Measurements from ENCODE around the gene SMOC1. TPM values are rescaled to one million over a fixed set of nuclear protein-coding genes. Genes with fewer than 3 reads are reported as not detected.
A peak's percentile ranks its signal among the peaks of the same experiment; 100 is the strongest.

SMOC1 gene
- total and polyA plus RNA-seq, 8 donors, result 1.2 to 3.3 (median 2.1) TPM; not detected in 2

DNA sequence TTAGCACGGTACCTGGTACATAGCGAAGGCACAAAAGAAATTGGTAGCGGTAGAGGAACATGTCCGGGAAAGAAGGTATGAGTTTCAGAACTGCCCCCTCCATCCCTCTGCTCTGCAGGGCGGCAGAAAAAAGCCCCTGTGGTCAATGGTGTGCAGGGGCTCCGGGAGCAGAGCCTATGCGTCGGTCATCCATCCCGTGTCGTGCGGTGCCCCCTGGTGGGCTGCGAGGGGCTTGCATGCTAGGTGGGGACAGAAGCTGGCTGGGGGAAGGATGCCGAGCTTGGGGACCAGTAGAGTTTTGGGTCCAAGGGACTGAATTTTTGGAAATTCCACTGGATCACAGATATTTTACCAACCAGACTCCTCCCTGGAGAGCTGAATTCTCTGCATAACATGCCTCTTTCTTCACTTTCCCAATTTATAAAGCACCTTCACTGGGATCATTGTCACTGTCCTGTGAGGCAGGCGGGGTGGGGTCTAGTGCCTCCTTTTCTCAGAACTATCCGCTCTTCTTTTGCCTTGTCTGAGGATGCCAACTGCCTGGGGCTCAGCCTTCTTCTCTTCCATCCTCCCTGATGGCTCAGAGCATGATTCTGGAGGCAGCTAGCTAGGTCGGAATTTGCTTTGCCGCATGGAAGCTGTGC, 148.7 kb downstream of the SMOC1 start:
- TF ChIP-seq, protein P1, sequence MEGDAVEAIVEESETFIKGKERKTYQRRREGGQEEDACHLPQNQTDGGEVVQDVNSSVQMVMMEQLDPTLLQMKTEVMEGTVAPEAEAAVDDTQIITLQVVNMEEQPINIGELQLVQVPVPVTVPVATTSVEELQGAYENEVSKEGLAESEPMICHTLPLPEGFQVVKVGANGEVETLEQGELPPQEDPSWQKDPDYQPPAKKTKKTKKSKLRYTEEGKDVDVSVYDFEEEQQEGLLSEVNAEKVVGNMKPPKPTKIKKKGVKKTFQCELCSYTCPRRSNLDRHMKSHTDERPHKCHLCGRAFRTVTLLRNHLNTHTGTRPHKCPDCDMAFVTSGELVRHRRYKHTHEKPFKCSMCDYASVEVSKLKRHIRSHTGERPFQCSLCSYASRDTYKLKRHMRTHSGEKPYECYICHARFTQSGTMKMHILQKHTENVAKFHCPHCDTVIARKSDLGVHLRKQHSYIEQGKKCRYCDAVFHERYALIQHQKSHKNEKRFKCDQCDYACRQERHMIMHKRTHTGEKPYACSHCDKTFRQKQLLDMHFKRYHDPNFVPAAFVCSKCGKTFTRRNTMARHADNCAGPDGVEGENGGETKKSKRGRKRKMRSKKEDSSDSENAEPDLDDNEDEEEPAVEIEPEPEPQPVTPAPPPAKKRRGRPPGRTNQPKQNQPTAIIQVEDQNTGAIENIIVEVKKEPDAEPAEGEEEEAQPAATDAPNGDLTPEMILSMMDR (IDR thresholded peaks at IDR 0.05), result peak in 6 of 7 experiments; percentile 33 to 96 (median 91)
- no peak for TF ChIP-seq EP300 (IDR thresholded peaks at IDR 0.05)
- H3K4me1 ChIP-seq, result no peaks in the 10 kb centered on the region
- 33 to 36% (median 33%) methylated on average over 17 of the region's 17 CpGs for WGBS, 5 donors
- no peak overlapping the region for H3K27ac ChIP-seq
- H3K27me3 ChIP-seq, result peaks cover 0 to 4% (median 0%) of the 10 kb centered on the region in 3 donors
- H3K9me3 ChIP-seq, result no peaks in the 10 kb centered on the region
- intact Hi-C loops (cut with DNase I; ENCODE audit: low total_unique reads), result loop anchor here (2.0 kb wide), 1 partner anchor 207 kb away; no protein-coding TSS in a partner anchor
- no peak overlapping the region for H3K4me3 ChIP-seq
- DNase-seq, result peak; percentile 81 to 88
- no peaks in the 10 kb centered on the region for H3K36me3 ChIP-seq

DNA sequence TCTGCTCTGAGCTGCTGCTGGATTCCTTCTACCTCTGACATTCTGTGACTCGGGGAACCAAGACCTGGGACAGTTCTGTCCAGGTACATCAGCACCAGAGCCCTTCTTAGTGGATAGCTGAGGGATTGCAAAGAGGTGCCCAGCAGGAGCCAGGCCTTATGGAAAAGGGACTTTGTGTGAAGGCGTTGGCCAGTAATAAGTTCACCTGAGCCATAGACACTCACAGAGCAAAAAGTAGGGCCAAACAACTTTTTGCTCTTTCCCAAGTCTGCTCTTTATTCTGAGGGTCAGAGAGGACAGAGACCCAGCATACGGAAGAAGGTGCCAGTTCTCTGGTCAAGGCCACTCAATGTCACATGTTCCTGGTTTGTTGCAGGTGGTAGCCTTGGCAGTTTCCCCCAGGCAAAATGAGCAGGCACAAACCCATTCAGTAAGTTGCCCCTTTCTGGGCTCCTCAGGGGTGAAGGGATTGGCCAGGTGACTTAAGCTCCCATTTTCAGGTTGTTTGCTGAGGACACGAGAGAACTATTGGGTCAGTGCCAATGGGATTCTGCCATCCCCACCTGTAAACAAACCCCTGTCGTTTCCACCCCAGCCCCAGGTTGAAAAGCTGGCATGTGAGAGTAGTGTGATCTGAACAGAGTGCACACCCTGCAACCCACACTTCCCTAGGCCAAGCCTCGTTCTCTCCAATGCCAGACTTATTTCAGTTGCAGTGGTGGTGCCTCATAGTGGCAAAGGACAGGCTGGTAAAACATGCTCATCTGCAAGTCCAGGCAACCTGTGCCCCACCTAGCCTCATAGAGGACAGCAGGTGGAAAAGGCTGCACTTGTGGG, 150.3 kb downstream of the SMOC1 start:
- no peak for DNase-seq

GRCh38 chr14:70032016-70032415, 152.8 kb downstream of the SMOC1 start:
- H3K4me1 ChIP-seq, result no peaks in the 10 kb centered on the region
- no peaks in the 10 kb centered on the region for H3K36me3 ChIP-seq
- no peak overlapping the region for H3K27ac ChIP-seq
- no peaks in the 10 kb centered on the region for H3K9me3 ChIP-seq
- H3K4me3 ChIP-seq, result no peak overlapping the region
- peaks cover 0 to 4% (median 0%) of the 10 kb centered on the region in 3 donors for H3K27me3 ChIP-seq
- WGBS, 5 donors, result 79 to 87% (median 85%) methylated on average over 9 of the region's 9 CpGs
- TF ChIP-seq, protein P1 (IDR thresholded peaks at IDR 0.05), result no peak
- no peak for TF ChIP-seq POLR2A (IDR thresholded peaks at IDR 0.05)
- no peak for TF ChIP-seq POLR2AphosphoS5 (IDR thresholded peaks at IDR 0.05)
- TF ChIP-seq EP300 (IDR thresholded peaks at IDR 0.05), result no peak
- intact Hi-C loops (cut with DNase I; ENCODE audit: low total_unique reads), result no loop called here
- DNase-seq, result no peak

More for the DNA sequence above, 150.3 kb downstream of the SMOC1 start:
- H3K9me3 ChIP-seq, result no peaks in the 10 kb centered on the region
- H3K27ac ChIP-seq, result no peak overlapping the region
- no peak overlapping the region for H3K4me3 ChIP-seq
- peaks cover 0 to 4% (median 0%) of the 10 kb centered on the region in 3 donors for H3K27me3 ChIP-seq
- intact Hi-C loops (cut with DNase I; ENCODE audit: low total_unique reads), result loop anchor here (2.0 kb wide), 1 partner anchor 209 kb away; no protein-coding TSS in a partner anchor
- no peaks in the 10 kb centered on the region for H3K36me3 ChIP-seq
- no peaks in the 10 kb centered on the region for H3K4me1 ChIP-seq
- TF ChIP-seq, protein P1 (IDR thresholded peaks at IDR 0.05), result no peak
- TF ChIP-seq POLR2AphosphoS5 (IDR thresholded peaks at IDR 0.05), result no peak
- TF ChIP-seq POLR2A (IDR thresholded peaks at IDR 0.05), result no peak
- TF ChIP-seq EP300 (IDR thresholded peaks at IDR 0.05), result no peak
- 54 to 70% (median 61%) methylated on average over 6 of the region's 6 CpGs for WGBS, 5 donors

DNA sequence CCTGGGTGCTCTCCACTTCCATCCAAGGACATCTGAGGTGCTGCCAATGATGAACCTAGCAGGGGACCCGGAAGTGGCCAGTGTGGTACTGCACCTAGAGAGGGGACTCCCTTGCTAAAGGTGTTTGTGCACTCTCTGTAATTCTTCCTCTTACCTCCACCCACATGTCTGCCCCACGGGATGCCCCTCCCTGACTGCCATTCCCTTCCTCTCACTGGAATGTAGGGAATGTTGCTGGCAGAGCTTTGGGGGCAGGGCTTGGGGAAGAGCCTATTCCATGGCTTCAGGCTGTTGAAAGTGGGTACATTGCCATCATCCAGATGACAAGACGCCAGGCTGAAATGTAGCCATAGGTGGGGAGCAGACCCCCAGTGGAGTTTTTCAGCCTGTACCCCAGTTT, 153.2 kb downstream of the SMOC1 start:
- WGBS, 5 donors, result 52 to 67% (median 63%) methylated on average over 3 of the region's 3 CpGs
- Histone ChIP-seq H3K27me3 (peaks cover 0 to 4% (median 0%) of the 10 kb centered on the region in 3 donors), H3K9me3 (no peaks in the 10 kb centered on the region), H3K4me1 (no peaks in the 10 kb centered on the region), H3K27ac (no peak overlapping the region), H3K4me3 (no peak overlapping the region), H3K36me3 (no peaks in the 10 kb centered on the region)
- DNase-seq, result no peak
- TF ChIP-seq POLR2A (IDR thresholded peaks at IDR 0.05) (no peak), POLR2AphosphoS5 (IDR thresholded peaks at IDR 0.05) (no peak), EP300 (IDR thresholded peaks at IDR 0.05) (no peak)
- TF ChIP-seq, protein P1 (IDR thresholded peaks at IDR 0.05), result no peak
- intact Hi-C loops (cut with DNase I; ENCODE audit: low total_unique reads), result no loop called here

Data from stomach (tissue), 9 donors.